ENCODE results near the gene FMNL1.
A peak's percentile ranks its signal among the peaks of the same experiment; 100 is the strongest.

The FMNL1 gene

DNA sequence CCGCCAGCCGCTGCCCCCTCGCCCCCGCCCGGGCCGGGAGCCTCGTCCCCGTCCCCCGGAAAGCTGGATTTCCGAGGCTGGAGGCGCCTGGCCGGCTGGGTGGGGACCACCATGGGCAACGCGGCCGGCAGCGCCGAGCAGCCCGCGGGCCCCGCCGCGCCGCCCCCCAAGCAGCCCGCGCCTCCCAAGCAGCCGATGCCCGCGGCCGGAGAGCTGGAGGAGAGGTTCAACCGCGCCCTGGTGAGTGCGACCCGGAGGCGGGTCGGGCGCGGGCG lies 266 bp downstream of the FMNL1 start:
- Histone ChIP-seq H3K4me1 (peaks cover 11% of the 10 kb centered on the region), H3K36me3 (no peaks in the 10 kb centered on the region), H3K9me3 (no peaks in the 10 kb centered on the region), H3K27me3 (peaks cover 22% of the 10 kb centered on the region), H3K4me3 (ENCODE audit: low read depth, low read length) (peak overlapping the region; percentile 36; the same call in 1 of the 2 replicates)
- TF ChIP-seq, protein P1, sequence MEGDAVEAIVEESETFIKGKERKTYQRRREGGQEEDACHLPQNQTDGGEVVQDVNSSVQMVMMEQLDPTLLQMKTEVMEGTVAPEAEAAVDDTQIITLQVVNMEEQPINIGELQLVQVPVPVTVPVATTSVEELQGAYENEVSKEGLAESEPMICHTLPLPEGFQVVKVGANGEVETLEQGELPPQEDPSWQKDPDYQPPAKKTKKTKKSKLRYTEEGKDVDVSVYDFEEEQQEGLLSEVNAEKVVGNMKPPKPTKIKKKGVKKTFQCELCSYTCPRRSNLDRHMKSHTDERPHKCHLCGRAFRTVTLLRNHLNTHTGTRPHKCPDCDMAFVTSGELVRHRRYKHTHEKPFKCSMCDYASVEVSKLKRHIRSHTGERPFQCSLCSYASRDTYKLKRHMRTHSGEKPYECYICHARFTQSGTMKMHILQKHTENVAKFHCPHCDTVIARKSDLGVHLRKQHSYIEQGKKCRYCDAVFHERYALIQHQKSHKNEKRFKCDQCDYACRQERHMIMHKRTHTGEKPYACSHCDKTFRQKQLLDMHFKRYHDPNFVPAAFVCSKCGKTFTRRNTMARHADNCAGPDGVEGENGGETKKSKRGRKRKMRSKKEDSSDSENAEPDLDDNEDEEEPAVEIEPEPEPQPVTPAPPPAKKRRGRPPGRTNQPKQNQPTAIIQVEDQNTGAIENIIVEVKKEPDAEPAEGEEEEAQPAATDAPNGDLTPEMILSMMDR (IDR thresholded peaks at IDR 0.05; ENCODE audit: low read depth, low read length), result no peak
- no peak for DNase-seq

DNA sequence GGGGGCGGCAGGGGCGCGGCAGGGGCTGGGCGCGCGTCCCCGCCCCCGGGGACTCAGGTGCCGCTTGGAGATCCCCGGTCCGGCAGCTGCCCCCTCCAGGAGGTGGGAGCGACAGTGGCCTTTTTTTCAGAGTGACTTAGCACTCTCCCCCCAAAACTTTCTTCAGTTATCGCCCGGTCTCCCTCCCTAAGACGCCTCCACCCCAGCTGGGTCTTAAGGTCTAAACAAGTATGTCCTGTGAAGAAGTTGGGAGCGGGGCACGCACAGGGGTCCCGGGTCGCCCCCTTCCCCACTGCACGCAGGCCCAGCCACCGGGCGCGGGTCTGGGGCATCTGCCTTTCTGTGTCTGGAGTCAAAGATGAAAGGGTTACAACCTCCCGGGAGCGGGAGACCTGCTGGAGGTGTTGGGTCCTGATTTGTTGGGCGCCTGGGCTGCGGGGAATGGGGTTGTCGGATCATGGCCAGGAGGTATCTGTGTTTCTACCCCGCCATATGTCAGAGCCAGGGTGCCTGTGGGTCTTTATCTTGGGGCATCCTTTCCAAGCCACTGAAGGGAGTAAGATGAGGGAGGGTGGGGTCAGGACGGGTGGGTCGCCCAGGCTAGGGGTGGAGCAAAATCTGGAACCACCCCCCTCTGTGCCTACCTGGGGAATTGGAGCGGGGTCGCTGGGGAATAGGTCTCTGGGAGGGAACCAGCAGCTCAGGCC lies 757 bp downstream of the FMNL1 start:
- DNase-seq, result no peak
- Histone ChIP-seq H3K4me1 (peaks cover 11% of the 10 kb centered on the region), H3K27me3 (peaks cover 22% of the 10 kb centered on the region), H3K9me3 (no peaks in the 10 kb centered on the region), H3K36me3 (no peaks in the 10 kb centered on the region), H3K4me3 (ENCODE audit: low read depth, low read length) (0 out of 2 replicates have a peak overlapping the region, but pooled peaks have one; percentile 23)
- TF ChIP-seq, protein P1 (IDR thresholded peaks at IDR 0.05; ENCODE audit: low read depth, low read length), result no peak

GRCh38 chr17:45222996-45223538 lies 1.4 kb downstream of the FMNL1 start:
- H3K4me3 ChIP-seq (ENCODE audit: low read depth, low read length), result no peak overlapping the region

GRCh38 chr17:45223539-45224528 lies 2.1 kb downstream of the FMNL1 start:
- no peaks in the 10 kb centered on the region for H3K36me3 ChIP-seq
- peaks cover 22% of the 10 kb centered on the region for H3K27me3 ChIP-seq
- H3K4me3 ChIP-seq (ENCODE audit: low read depth, low read length), result no peak overlapping the region
- no peaks in the 10 kb centered on the region for H3K9me3 ChIP-seq
- TF ChIP-seq, protein P1 (IDR thresholded peaks at IDR 0.05; ENCODE audit: low read depth, low read length), result no peak
- peak; percentile 54 for DNase-seq
- peaks cover 13% of the 10 kb centered on the region for H3K4me1 ChIP-seq

More at GRCh38 chr17:45222996-45223538, 1.4 kb downstream of the FMNL1 start:
- TF ChIP-seq, protein P1 (IDR thresholded peaks at IDR 0.05; ENCODE audit: low read depth, low read length), result no peak
- Histone ChIP-seq H3K36me3 (no peaks in the 10 kb centered on the region), H3K9me3 (no peaks in the 10 kb centered on the region), H3K27me3 (peaks cover 22% of the 10 kb centered on the region), H3K4me1 (peaks cover 11% of the 10 kb centered on the region)
- peak; percentile 60 for DNase-seq

- Histone ChIP-seq H3K27me3 (peaks cover 22% of the 10 kb centered on the region), H3K9me3 (no peaks in the 10 kb centered on the region), H3K4me3 (ENCODE audit: low read depth, low read length) (no peak overlapping the region), H3K36me3 (no peaks in the 10 kb centered on the region), H3K4me1 (peaks cover 14% of the 10 kb centered on the region)
- TF ChIP-seq, protein P1 (IDR thresholded peaks at IDR 0.05; ENCODE audit: low read depth, low read length), result no peak
- DNase-seq, result no peak
Observed at GRCh38 chr17:45224671-45225050, 3.0 kb downstream of the FMNL1 start.
